Stimulated activated CD4-positive, alpha-beta T cell treated with anti-CD3 and anti-CD28 coated beads, Interleukin-4, amount 100 ng/mL, for 4 hours (primary cell): ENCODE data around the gene TVP23A.
A peak's percentile ranks its signal among the peaks of the same experiment; 100 is the strongest.
"Not testable (repeated sequence)": the region's sequence is repeated elsewhere in the genome, so short reads cannot be mapped to it uniquely, and the experiment has no call there.

Experiments used
- DNase-seq, 2 experiments: peaks; one replicate each; pipeline ENCODE4 v3.0.0-alpha.2; 2020

Gene TVP23A

DNA sequence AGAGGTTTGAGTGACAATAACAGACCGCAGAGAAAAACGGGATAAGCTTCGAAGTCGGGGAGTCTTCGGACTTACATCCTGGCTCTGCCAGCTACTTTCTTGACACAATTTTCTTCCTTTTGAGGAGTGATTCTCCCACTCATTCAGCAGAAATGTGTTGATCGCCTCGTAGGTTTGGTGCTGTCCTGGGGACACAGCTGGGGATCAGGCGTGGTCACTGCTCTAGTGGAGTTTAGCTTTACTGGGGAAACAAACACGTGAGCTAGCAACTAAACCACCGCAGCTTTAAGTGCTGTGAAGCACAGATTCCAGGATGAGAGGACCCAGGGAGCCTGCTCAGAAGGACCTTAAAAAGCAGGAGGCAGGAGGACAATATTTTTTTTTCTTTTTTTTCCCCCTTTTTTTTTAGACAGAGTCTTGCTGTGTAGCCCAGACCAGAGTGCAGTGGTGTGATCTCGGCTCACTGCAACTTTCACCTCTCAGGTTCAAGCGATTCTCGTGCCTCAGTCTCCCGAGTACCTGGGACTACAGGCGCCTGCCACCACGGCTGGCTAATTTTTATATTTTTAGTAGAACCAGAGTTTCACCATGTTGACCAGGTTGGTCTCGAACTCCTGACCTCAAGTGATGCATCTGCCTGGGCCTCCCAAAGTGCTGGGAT is 74.1 kb downstream of the TVP23A start:
- no peak for DNase-seq

DNA sequence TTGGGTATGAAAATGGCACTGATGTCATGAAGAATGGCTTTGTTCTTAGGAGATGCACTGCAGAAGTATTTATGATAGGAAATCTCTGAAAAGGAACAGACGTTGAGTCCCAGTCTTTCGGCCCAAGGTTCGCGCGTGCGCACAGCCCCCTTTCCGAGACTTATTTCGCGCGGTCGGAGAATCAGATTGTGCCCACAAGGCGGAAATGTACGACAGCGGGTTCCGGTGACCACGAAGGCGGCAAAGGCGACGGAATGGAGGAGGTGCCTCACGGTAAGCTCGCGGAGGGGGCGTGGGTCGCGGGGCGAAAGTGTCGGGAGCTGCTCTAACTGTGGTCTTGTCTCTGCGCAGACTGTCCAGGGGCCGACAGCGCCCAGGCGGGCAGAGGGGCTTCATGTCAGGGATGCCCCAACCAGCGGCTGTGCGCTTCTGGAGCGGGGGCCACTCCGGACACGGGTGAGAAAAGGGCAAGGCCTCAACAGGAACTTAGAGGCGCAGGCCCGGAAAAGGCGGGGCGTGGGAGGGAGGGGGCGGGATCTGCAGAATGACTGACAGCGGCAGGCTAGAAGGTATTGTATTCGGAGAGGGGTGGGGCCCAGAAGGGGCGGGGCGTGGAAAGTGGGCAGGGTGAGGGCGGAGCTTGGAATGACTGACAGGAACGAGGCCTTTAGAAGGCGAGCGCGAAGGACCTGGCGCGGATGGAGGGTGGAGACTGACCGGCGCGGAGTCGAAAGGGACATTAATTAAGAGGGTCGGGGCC is 74.8 kb downstream of the TVP23A start, which contains the start of gene NUBP1:
Gene NUBP1, plus strand, starts transcription at position 233 of the 760 bp plus-strand sequence. Its CDS starts 22 bp downstream, at position 255.
- DNase-seq = peak; percentile 98 to 100

DNA sequence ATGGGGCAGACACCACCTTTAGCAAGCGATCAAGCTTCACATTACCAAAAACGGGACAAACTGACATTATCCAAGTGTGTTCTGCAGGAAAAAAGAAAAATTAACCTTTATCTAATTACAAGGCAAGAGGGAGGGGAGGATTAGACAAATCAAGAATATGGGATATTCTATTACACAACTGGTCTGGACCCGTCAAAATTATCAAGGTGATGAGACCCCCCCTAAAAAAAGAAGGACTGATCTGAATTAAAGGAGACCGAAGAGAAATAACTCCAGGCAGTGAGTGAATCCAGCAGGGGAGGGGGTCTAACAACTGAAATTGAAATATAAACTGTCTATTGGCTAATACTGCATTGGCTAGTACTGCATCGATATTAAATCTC is 75.4 kb downstream of the TVP23A start:
- no peak for DNase-seq

DNA sequence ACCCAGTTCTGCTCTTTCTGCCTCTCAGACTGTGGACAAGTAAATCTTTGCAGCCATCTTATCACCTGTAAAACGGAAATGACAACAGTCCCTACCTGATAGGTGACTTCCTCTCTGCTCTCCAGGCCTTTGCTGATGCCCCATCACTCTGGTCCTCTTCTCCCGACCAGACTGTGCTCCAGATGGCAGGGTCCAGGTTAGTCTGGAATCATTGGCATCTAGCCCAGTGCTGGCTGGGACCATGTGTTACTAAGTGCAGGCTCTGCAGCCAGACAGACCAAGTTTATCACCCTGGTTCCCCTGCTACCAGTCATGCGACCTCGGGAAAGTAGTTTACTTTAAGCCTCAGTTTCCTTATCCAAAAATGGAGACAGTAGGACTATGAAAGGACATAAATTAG is 76.8 kb downstream of the TVP23A start:
- DNase-seq = no peak

DNA sequence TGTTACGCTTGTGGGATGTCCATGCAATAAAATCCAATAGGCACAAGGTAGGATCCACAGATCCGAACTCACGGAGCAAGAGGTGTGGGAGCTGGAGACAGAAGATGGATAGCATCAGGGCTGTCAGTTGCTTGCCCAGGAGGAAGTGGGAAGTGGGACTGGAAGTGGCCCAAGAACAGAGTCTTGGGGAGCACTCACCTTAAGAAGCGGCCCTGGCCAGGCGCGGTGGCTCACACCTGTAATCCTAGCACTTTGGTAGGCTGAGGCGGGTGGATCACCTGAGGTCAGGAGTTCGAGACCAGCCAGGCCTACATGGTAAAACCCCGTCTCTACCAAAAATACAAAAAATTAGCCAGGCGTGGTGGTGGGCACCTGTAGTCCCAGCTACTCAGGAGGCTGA is 77.3 kb downstream of the TVP23A start:
- DNase-seq = not testable (repeated sequence)

DNA sequence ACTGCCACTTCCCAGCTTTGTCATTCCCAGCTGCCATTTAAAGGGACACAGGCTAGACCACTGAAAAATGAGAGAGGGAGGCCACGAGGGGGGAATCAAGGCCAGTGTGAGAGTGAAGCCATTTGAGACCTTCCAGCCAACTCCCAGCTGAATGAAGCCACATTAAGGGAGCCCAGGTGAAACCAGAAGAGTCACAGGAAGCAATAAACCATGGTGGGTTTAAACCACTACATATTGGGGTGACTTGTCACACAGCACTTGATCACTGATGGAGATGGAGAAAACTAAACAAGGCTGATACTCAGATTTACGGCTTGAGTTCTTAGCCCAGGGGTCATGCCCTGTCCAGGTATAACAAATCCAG is 77.8 kb downstream of the TVP23A start:
- DNase-seq = no peak

DNA sequence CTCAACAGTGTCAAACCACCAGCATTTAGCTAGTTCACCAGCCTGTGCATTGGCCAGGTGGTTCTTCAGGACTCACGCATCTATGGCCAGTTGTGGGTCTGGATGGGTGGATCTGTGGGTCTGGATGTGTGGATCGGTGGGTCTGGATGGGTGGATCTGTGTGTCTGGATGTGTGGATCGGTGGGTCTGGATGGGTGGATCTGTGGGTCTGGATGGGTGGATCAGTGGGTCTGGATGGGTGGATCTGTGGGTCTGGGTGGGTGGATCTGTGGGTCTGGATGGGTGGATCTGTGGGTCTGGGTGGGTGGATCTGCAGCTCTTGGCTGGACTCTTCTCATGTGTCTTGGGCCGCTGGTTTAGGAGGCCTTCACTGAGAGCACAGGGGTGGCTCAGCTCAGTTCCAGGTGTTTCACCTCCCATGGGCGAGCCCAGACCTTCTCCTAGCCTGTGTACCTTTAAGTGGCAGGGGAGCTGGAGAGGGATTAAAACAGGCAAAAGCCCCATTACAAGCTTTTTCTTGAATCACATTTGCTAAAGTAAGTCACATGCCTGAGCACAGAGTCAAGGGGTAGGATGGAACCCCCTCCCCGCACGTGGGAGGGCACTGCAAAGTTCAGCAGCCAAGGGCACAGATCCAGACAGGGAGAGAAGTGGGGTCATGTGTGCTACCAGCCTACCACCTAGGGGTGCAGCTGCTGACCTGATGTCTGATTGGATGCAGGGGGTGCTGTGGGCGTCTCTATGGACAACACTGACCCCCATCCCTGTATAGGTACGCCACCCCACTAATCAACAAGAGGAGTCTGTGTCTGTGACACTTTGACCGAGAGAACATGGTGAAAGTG is 78.4 kb downstream of the TVP23A start:
- no peak for DNase-seq

DNA sequence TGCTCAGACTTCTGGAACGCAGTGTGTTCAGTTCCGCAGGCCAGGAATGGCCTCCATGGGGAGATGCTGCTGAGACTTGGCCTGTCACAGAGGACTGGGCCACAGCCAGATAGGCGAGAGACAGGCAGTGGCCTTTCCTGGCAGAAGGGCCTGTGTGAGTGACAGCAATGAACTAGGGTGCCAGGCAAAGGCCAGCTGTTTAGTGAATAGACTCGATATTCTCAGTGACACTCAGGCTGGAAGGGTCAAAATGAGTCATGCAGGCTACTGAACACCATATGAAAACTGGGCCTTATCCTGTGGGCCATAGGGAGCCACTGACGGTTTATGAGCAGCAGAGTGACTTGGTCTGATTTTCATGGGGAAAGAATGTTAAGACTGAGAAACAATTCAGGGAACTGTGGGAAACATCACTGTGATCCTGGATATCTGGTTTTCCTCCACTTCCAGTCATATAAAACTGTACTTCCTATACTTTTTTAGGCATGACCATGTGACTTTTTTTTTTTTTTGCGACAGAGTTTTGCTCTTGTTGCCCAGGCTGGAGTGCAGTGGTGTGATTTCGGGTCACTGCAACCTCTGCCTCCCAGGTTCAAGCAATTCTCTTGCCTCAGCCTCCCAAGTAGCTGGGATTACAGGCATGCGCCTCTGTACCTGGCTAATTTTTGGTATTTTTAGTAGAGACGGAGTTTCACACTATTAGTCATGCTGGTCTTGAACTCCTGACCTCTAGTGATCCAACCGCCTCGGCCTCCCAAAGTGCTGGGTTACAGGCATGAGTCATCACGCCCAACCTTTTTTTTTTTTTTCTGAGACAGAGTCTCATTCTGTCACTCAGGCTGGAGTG is 80.1 kb downstream of the TVP23A start:
- DNase-seq = peak; percentile 33 to 42

DNA sequence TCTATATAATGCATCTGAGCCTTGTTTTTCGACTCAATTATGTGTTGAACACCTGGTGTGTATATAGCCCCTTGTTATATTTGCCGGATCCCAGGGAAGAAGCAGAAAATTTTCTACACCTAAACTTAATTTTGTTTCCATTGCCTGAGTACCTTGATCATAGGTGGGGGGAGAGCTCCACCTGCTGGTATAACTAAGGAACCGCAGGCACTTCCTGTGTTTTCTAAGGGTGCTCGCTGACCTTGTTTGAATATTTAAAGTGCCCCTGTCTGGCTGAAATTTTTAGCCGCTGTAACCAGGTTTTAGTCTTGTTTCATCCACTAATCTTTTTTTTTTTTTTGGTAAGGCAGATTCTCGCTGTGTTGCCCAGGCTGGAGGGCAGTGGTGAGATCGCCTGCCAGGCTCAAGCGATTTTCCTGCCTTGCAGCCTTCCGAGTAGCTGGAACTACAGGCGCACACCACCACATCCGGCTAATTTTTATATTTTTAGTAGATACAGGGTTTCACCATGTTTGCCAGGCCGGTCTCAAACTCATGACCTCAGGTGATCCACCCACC is 81.4 kb downstream of the TVP23A start:
- peak; percentile 33 to 60 for DNase-seq

DNA sequence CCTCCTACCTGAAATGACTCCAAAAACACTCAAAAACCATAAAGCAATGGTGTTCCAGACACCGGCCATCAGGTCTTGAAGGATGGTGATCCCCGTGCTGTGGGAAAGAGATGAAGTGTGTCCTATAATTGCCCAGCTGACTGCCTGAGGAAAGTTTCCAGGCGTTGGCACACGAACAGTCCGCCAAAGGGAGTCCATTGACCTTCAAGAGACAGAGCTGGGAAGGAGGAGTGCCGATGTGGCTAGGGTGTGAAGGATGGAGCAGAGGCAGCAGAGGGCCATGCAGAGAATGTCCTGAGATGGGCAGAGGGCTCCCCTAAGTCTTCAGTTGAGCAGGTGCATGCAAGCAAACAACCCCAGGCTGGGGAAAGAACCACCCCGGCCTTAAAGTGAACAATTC is 86.8 kb downstream of the TVP23A start:
- DNase-seq = no peak

DNA sequence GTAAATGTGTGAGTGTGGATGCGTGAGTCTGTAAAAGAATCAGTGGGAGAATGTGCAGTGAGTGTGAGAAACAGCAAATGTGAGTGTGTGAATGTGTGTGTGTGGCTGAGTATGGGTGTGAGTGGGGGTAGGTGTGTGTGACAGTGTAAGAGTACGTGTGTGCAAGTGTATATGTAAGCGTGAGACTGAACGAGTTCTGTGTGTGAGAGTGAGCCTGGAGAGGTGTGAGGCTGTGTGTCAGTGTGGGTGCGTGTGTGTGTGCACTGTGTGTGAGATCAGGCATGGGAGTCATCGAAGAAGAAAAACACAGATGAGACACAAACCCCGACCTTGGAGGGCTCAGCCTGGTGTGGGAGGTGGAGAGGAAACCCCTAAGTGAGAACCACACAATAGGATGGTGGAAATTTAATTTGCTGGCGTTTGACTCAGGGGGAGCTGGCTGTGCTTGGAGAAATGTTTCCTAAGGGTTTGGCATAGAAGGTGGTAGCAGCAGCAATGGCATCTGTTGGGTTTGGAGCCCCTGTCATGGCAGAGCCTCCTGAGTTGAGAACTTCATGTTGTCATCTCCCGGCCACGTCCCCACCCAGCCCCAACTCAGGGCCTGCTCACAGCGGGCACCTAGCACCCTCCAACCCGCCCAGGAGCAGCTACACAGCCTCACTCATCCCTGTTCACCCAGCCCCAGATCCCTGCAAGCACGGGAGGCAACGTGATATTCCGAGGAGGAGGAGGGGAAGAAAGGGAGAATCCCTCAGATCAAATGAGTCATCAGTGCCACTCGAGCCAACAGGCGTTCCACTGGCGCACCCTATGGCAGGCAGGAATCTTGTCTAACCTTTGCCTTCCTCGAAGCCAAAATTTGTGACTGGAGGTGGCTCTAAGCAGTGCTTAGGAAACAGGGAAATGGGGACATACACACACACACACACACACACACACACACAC is 89.2 kb downstream of the TVP23A start:
- DNase-seq = no peak

DNA sequence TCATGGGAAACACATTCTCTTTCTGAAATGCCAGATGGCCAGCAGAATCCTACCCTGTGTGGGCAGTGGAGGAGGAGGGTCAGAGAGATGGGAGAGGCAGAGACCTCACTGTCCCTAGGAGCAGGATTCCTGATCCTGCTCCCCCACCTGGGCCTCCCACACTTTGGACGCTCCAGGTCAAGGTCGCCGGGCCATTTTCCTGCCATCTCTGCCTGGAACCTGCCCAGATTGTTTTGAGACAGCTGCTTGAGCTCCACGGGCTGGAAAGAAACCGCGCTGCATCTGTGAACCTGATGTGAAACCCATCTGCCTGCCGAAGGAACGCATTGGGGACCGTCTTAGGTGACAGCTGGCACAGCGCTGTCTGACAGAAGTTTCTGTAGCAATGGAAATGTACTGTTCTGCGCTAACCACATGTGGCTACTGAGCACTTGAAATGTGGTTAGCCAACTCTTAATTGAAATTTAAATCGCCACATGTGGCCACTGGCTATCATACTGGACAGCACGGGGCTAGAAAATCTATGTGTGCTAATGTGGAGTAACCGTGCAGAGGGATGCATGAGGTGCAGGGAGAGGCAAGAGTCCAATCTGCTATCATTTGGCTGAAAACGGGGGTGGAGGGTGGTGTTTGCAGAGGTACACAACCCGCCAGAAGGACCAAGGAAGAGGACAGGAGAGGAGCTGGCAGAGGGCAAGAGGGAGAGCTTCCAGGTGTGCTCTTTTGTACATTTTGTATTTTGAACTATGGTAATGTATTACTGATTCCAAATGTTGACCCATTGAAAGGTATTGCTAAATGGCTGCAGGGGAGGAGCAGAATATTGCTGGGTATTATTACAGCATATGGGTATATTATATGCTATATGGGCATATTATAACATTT is 90.3 kb downstream of the TVP23A start:
- no peak for DNase-seq
